Caco-2 (cell line): Measurements from ENCODE around the gene C20orf141. TPM values are rescaled to one million over a fixed set of nuclear protein-coding genes. Genes with fewer than 3 reads are reported as not detected.
"Not testable (repeated sequence)": the region's sequence is repeated elsewhere in the genome, so short reads cannot be mapped to it uniquely, and the experiment has no call there.

Experiments used
- BruUV-seq: library from RNA; stranded (reverse); fragments of 400-500 nt; replicated peaks from 2 replicates; lab custom pipeline; 2021; lab: Mats Ljungman, UMichigan
- CTCF ChIA-PET: fragments of 300-600 bp; sonication (Branson Sonifier 250); formaldehyde crosslinking; loops from one replicate; lab custom pipeline; 2022; ENCODE audit warnings: antibody characterized with exemption; lab: Charles Lee
- POLR2A ChIA-PET: fragments of 300-600 bp; sonication (Branson Sonifier 250); formaldehyde crosslinking; loops from one replicate; lab custom pipeline; 2022; ENCODE audit warnings: antibody characterized with exemption; lab: Charles Lee
- DNase-seq, 2 experiments: peaks; one replicate each; pipeline versions ENCODE4 v3.0.0 to v3.0.0-alpha.2; 2020 to 2022
- H3K27me3 ChIP-seq: replicated peaks from 2 replicates; pipeline ENCODE4 v1.6.0; 2011; ENCODE audit warnings: low read length; ENCODE audit not compliant: control insufficient read depth, insufficient read depth
- H3K36me3 ChIP-seq: 2 replicates; pipeline ENCODE4 v1.5.1; 2011; ENCODE audit warnings: low read length; ENCODE audit not compliant: control insufficient read depth, insufficient read depth
- H3K4me1 ChIP-seq: fragments of 250-450 bp; sonication (Bioruptor Pico); 2 replicates; pipeline ENCODE4 v1.5.1; 2020; ENCODE audit warnings: mild to moderate bottlenecking
- H3K4me3 ChIP-seq: 2 replicates; pipeline ENCODE4 v1.5.1; 2011; ENCODE audit warnings: low read depth, mild to moderate bottlenecking, control low read depth, low read length
- H3K9me3 ChIP-seq: fragments of 250-450 bp; sonication (Bioruptor Pico); 2 replicates; pipeline ENCODE4 v1.5.1; 2020; ENCODE audit warnings: mild to moderate bottlenecking, moderate library complexity
- H3K27ac Mint-ChIP-seq: one replicate; pipeline ENCODE4 v1.8.0; 2022; ENCODE audit warnings: mixed read lengths; ENCODE audit not compliant: unreplicated experiment
- H3K27me3 Mint-ChIP-seq: one replicate; pipeline ENCODE4 v1.8.0; 2022; ENCODE audit warnings: mixed read lengths; ENCODE audit not compliant: insufficient read depth, unreplicated experiment
- H3K36me3 Mint-ChIP-seq: one replicate; pipeline ENCODE4 v1.8.0; 2022; ENCODE audit warnings: mild to moderate bottlenecking, mixed read lengths; ENCODE audit not compliant: insufficient read depth, unreplicated experiment
- H3K4me1 Mint-ChIP-seq: one replicate; pipeline ENCODE4 v1.8.0; 2022; ENCODE audit warnings: low read depth, mixed read lengths; ENCODE audit not compliant: unreplicated experiment
- H3K4me3 Mint-ChIP-seq: one replicate; pipeline ENCODE4 v1.8.0; 2022; ENCODE audit warnings: mild to moderate bottlenecking, moderate library complexity, mixed read lengths; ENCODE audit not compliant: unreplicated experiment
- H3K9me3 Mint-ChIP-seq: one replicate; pipeline ENCODE4 v1.8.0; 2022; ENCODE audit warnings: mixed read lengths; ENCODE audit not compliant: unreplicated experiment
- intact Hi-C: fragments of 100-400 bp; cut with micrococcal nuclease; formaldehyde crosslinking; loops from one replicate; pipeline ENCODE4 v1.10.0; 2022; ENCODE audit not compliant: unreplicated experiment
- total RNA-seq: library from RNA; stranded (reverse); gene quantifications from 2 replicates; pipeline ENCODE4 v1.2.3, GENCODE V29; 2022
- TF ChIP-seq, protein P1 (sequence below), 2 experiments: fragments of 200-600 bp in 1 of 2; IDR thresholded peaks; 1 replicate in 1 of 2; 2 replicates in 1 of 2; pipeline versions ENCODE4 v1.5.1 to v1.8.0; 2011 to 2022; ENCODE audit warnings: antibody characterized with exemption in 1 of 2, control low read depth in 1 of 2, inconsistent platforms in 1 of 2, low read depth in 1 of 2, low read length in 1 of 2, mild to moderate bottlenecking in 1 of 2, moderate library complexity in 1 of 2; ENCODE audit not compliant: insufficient read depth in 1 of 2, severe bottlenecking in 1 of 2, unreplicated experiment in 1 of 2

C20orf141 gene
- total RNA-seq, 1 experiment from 2014 or later, result not detected

DNA sequence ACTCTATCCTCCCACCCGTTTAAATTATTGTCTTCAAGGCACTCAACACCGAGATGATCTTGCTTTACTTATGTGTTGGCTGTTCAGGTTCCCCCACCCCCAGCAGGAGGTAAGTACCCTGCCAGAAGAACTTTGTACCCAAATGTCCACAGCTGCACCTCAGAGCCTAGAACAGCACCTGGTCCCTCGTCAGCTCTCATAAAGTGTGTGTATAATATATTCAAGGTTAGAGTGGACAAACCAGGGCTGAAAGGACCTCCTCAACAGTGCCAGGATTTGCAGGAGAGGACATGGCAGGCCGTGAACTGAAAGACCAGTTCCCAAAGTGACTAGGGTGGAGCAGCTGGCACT lies 8.5 kb upstream of the C20orf141 start:
- BruUV-seq, result no TSS peak
- no peak for DNase-seq
- no peaks in the 10 kb centered on the region for H3K27me3 ChIP-seq
- Mint-ChIP-seq H3K27ac (no peak overlapping the region), H3K9me3 (peaks cover 5% of the 10 kb centered on the region), H3K27me3 (peaks cover 3% of the 10 kb centered on the region), H3K4me3 (no peak overlapping the region), H3K36me3 (no peaks in the 10 kb centered on the region), H3K4me1 (peaks cover 6% of the 10 kb centered on the region)
- H3K9me3 ChIP-seq, result no peaks in the 10 kb centered on the region
- H3K36me3 ChIP-seq, result no peaks in the 10 kb centered on the region
- intact Hi-C loops, result no loop called here
- CTCF ChIA-PET, result no interaction called here
- no peak overlapping the region for H3K4me3 ChIP-seq
- peaks cover 7% of the 10 kb centered on the region; the same call in 1 of the 2 replicates for H3K4me1 ChIP-seq
- POLR2A ChIA-PET, result no interaction called here
- TF ChIP-seq, protein P1, sequence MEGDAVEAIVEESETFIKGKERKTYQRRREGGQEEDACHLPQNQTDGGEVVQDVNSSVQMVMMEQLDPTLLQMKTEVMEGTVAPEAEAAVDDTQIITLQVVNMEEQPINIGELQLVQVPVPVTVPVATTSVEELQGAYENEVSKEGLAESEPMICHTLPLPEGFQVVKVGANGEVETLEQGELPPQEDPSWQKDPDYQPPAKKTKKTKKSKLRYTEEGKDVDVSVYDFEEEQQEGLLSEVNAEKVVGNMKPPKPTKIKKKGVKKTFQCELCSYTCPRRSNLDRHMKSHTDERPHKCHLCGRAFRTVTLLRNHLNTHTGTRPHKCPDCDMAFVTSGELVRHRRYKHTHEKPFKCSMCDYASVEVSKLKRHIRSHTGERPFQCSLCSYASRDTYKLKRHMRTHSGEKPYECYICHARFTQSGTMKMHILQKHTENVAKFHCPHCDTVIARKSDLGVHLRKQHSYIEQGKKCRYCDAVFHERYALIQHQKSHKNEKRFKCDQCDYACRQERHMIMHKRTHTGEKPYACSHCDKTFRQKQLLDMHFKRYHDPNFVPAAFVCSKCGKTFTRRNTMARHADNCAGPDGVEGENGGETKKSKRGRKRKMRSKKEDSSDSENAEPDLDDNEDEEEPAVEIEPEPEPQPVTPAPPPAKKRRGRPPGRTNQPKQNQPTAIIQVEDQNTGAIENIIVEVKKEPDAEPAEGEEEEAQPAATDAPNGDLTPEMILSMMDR (IDR thresholded peaks at IDR 0.05; ENCODE audit: insufficient read depth in 1 of 2, low read depth in 1 of 2, low read length in 1 of 2, severe bottlenecking in 1 of 2, unreplicated experiment in 1 of 2), result no peak

DNA sequence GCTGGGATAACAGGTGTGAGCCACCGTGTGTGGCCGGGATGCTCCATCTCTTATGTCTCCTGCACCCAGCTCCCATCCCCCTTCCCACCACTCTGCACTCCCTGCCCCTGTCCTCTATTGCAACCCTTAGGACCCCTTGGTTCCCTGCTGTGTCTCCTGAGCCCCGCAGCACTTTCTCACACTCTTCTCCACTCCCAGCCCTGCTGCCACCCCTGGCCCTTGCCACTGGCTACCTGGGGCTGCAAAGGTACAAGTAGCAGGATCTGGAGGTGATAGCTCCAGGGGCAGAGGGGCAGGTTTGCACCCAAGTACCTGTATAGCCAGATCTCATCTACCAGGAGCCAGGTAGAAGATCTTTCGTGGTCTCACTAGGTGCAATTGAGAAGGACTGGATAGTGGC lies 7.8 kb upstream of the C20orf141 start:
- Mint-ChIP-seq H3K27me3 (peaks cover 3% of the 10 kb centered on the region), H3K36me3 (no peaks in the 10 kb centered on the region), H3K27ac (no peak overlapping the region), H3K4me3 (no peak overlapping the region), H3K4me1 (peaks cover 6% of the 10 kb centered on the region), H3K9me3 (peaks cover 12% of the 10 kb centered on the region)
- Histone ChIP-seq H3K4me1 (peaks cover 7% of the 10 kb centered on the region; the same call in 1 of the 2 replicates), H3K27me3 (no peaks in the 10 kb centered on the region), H3K9me3 (peaks cover 5% of the 10 kb centered on the region; the same call in 1 of the 2 replicates), H3K36me3 (no peaks in the 10 kb centered on the region), H3K4me3 (no peak overlapping the region)
- BruUV-seq, result no TSS peak
- no peak for DNase-seq
- intact Hi-C loops, result no loop called here
- CTCF ChIA-PET, result no interaction called here
- TF ChIP-seq, protein P1 (IDR thresholded peaks at IDR 0.05; ENCODE audit: insufficient read depth in 1 of 2, low read depth in 1 of 2, low read length in 1 of 2, severe bottlenecking in 1 of 2, unreplicated experiment in 1 of 2), result no peak
- POLR2A ChIA-PET, result no interaction called here

DNA sequence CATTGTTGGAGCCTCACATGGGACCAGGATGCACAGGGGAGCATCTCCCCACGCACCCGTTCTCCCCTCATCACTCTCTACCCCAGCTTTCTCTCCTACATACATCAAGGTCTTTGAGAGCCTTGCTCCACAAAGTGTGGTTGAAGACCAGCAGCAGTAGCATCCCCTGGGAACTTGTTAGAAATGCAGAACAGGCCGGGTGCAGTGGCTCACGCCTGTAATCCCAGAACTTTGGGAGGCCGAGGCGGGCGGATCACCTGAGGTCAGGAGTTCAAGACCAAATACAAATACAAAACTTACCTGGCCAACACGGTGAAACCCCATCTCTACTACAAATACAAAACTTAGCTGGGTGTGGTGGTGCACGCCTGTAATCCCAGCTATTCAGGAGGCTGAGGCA lies 6.9 kb upstream of the C20orf141 start:
- H3K27me3 Mint-ChIP-seq, H3K27ac Mint-ChIP-seq, H3K4me3 ChIP-seq, POLR2A ChIA-PET, H3K36me3 Mint-ChIP-seq, DNase-seq, H3K36me3 ChIP-seq, intact Hi-C loops, H3K4me3 Mint-ChIP-seq, H3K4me1 ChIP-seq, BruUV-seq, H3K27me3 ChIP-seq, CTCF ChIA-PET, H3K4me1 Mint-ChIP-seq: not testable (repeated sequence)
- H3K9me3 ChIP-seq, result peaks cover 10% of the 10 kb centered on the region; the same call in 1 of the 2 replicates
- peaks cover 18% of the 10 kb centered on the region for H3K9me3 Mint-ChIP-seq

DNA sequence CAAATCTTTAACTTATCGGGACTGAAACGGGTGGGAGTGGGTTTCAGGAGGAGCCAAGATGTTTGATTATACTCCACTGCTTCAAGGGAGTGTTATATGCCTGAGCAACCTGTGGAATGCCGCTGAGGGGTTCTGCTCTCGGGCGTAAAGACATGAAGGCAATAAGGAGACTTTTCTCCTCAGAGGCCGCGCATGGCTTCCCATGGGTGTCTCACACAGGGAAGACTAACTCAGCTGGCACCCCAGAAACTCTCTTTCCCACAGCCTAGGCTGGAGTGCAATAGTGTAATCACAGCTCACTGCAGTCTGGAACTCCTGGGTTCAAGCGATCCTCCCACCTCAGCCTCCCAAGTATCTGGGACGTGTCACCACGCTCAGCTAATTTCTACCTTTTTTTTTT lies 5.1 kb upstream of the C20orf141 start:
- Histone ChIP-seq H3K36me3 (no peaks in the 10 kb centered on the region), H3K4me1 (peaks cover 7% of the 10 kb centered on the region; the same call in 1 of the 2 replicates), H3K27me3 (no peaks in the 10 kb centered on the region), H3K9me3 (peaks cover 10% of the 10 kb centered on the region; the same call in 1 of the 2 replicates), H3K4me3 (no peak overlapping the region)
- TF ChIP-seq, protein P1 (IDR thresholded peaks at IDR 0.05; ENCODE audit: insufficient read depth in 1 of 2, low read depth in 1 of 2, low read length in 1 of 2, severe bottlenecking in 1 of 2, unreplicated experiment in 1 of 2), result no peak
- Mint-ChIP-seq H3K4me1 (peaks cover 6% of the 10 kb centered on the region), H3K27ac (no peak overlapping the region), H3K4me3 (no peak overlapping the region), H3K36me3 (no peaks in the 10 kb centered on the region), H3K27me3 (no peaks in the 10 kb centered on the region), H3K9me3 (peaks cover 18% of the 10 kb centered on the region)
- intact Hi-C loops, result no loop called here
- no TSS peak for BruUV-seq
- ChIA-PET POLR2A (interaction anchor here (0.6 kb wide), 1 partner anchor 16 kb away, joined by 9 read pairs; no protein-coding TSS in a partner anchor), CTCF (no interaction called here)
- no peak for DNase-seq
